GM21390 (cell line): Measurements from ENCODE around the gene AFP.
A peak's percentile ranks its signal among the peaks of the same experiment; 100 is the strongest.

ENCODE experiments used
- ATAC-seq: cut with Tn5 transposase; IDR thresholded peaks from one replicate; pipeline ENCODE4 v1.9.1; 2021; ENCODE audit not compliant: unreplicated experiment

The AFP gene

DNA sequence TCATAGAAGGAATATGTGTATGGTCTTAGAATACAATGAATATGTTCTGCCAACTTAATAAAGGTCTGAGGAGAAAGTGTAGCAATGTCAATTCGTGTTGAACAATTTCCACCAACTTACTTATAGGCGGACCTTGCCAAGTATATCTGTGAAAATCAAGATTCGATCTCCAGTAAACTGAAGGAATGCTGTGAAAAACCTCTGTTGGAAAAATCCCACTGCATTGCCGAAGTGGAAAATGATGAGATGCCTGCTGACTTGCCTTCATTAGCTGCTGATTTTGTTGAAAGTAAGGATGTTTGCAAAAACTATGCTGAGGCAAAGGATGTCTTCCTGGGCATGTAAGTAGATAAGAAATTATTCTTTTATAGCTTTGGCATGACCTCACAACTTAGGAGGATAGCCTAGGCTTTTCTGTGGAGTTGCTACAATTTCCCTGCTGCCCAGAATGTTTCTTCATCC, 22.7 kb upstream of the AFP start:
- ATAC-seq, result no peak

DNA sequence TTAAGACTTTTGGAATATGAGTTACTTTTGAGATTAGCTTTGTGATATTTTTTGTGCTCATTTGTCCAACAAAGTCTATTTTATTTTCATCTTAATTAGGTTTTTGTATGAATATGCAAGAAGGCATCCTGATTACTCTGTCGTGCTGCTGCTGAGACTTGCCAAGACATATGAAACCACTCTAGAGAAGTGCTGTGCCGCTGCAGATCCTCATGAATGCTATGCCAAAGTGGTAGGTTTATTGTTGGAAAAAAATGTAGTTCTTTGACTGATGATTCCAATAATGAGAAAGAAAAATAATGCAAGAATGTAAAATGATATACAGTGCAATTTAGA, 21.1 kb upstream of the AFP start:
- no peak for ATAC-seq

DNA sequence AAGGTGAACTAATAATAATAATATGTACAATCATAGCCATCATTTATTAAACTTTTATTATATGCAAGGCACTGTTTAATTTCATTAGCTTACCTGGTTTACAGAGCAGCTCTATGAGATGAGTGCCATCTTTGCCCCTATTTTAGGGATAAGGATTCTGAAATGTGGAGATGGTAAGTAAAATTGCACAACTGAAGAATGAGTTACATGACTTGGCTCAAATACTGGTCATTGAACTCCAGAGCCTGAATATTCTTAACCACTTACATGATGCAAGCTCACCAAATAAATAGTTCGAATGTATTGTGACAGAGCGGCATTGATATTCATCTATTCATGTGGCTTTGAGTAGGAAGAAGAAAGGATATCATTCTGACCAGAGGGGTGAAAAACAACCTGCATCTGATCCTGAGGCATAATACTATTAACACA, 20.2 kb upstream of the AFP start:
- no peak for ATAC-seq

DNA sequence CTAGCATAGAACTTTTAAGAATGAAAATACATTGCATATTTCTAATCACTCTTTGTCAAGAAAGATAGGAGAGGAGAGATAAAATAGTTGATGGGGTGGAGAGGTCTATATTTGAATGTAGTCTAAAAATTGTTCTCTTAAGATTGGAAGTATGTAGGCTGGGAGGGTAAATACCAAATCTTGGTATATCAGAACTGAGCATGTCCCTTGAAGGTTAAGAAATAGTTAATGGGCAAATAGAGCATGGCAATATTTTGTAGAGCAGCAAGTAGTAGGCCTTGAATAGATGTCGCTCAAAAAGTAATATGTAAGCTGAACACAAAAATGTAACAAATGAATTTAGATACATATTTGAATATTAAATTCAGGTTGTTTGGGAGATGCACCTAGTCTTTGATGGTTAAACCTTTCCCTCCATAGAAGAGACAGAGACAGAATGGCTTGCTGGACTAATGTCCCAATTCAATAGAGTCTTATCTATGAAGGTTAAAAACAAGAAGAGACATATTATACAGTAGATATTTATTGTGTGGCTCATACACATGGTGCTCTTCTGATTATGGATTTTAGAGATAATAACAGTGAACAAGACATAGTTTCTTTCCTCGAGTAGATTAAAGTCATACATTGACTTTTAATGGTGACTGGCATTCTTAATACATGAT, 19.5 kb upstream of the AFP start:
- no peak for ATAC-seq

DNA sequence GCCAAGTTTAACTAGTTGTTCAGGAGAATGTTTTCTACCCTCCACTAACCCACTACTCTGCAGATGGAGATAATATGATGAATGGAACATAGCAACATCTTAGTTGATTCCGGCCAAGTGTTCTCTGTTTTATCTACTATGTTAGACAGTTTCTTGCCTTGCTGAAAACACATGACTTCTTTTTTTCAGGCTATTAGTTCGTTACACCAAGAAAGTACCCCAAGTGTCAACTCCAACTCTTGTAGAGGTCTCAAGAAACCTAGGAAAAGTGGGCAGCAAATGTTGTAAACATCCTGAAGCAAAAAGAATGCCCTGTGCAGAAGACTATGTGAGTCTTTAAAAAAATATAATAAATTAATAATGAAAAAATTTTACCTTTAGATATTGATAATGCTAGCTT, 18.7 kb upstream of the AFP start:
- ATAC-seq, result no peak

DNA sequence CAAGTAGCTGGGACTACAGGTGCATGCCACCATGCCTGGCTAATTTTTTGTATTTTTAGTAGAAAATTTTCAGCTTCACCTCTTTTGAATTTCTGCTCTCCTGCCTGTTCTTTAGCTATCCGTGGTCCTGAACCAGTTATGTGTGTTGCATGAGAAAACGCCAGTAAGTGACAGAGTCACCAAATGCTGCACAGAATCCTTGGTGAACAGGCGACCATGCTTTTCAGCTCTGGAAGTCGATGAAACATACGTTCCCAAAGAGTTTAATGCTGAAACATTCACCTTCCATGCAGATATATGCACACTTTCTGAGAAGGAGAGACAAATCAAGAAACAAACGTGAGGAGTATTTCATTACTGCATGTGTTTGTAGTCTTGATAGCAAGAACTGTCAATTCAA, 18.0 kb upstream of the AFP start:
- no peak for ATAC-seq

DNA sequence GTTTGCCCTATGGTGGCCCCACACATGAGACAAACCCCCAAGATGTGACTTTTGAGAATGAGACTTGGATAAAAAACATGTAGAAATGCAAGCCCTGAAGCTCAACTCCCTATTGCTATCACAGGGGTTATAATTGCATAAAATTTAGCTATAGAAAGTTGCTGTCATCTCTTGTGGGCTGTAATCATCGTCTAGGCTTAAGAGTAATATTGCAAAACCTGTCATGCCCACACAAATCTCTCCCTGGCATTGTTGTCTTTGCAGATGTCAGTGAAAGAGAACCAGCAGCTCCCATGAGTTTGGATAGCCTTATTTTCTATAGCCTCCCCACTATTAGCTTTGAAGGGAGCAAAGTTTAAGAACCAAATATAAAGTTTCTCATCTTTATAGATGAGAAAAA, 17.3 kb upstream of the AFP start:
- ATAC-seq, result no peak

DNA sequence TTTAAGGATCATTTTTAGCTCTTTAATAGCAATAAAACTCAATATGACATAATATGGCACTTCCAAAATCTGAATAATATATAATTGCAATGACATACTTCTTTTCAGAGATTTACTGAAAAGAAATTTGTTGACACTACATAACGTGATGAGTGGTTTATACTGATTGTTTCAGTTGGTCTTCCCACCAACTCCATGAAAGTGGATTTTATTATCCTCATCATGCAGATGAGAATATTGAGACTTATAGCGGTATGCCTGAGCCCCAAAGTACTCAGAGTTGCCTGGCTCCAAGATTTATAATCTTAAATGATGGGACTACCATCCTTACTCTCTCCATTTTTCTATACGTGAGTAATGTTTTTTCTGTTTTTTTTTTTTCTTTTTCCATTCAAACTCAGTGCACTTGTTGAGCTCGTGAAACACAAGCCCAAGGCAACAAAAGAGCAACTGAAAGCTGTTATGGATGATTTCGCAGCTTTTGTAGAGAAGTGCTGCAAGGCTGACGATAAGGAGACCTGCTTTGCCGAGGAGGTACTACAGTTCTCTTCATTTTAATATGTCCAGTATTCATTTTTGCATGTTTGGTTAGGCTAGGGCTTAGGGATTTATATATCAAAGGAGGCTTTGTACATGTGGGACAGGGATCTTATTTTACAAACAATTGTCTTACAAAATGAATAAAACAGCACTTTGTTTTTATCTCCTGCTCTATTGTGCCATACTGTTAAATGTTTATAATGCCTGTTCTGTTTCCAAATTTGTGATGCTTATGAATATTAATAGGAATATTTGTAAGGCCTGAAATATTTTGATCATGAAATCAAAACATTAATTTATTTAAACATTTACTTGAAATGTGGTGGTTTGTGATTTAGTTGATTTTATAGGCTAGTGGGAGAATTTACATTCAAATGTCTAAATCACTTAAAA, 16.6 kb upstream of the AFP start:
- no peak for ATAC-seq

DNA sequence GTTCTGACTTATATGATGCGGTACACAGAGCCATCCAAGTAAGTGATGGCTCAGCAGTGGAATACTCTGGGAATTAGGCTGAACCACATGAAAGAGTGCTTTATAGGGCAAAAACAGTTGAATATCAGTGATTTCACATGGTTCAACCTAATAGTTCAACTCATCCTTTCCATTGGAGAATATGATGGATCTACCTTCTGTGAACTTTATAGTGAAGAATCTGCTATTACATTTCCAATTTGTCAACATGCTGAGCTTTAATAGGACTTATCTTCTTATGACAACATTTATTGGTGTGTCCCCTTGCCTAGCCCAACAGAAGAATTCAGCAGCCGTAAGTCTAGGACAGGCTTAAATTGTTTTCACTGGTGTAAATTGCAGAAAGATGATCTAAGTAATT, 15.4 kb upstream of the AFP start:
- no peak for ATAC-seq

DNA sequence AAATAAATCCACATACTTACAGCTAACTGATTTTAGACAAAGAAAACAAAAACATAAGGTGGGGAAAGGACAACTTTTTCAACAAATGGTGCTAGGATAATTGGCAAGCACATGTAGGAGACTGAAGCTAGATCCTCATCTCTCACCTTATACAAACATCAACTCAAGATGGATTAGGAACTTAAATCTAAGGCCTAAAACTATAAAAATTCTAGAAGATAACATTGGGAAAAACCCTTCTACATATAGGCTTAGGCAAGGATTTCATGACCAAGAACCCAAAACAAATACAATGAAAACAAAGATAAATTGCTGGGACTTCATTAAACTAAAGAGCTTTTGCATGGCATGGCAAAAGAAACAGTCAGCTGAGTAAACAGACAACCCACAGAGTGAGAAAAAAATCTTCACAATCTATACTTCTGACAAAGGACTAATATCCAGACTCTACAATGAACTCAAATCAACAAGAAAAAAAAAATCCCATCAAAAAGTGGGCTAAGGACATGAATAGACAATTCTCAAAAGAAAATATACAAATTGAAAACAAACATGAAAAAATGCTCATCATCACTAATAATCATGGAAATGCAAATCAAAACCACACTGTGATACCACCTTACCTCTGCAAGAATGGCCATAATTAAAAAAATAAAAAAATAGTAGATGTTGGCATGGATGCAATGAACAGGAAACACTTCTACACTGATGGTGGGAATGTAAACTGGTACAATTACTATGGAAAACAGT, 14.1 kb upstream of the AFP start:
- no peak for ATAC-seq

DNA sequence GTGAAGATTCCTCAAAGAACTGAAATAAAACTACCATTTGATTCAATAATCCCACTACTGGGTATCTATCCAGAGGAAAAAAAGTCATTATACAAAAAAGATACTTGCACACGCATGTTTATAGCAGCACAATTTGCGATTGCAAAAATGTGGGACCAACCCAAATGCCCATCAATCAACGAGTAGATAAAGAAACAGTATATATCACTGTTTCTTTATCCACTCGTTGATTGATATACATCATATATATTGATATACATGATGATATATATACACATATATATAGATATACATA, 13.6 kb upstream of the AFP start:
- no peak for ATAC-seq

DNA sequence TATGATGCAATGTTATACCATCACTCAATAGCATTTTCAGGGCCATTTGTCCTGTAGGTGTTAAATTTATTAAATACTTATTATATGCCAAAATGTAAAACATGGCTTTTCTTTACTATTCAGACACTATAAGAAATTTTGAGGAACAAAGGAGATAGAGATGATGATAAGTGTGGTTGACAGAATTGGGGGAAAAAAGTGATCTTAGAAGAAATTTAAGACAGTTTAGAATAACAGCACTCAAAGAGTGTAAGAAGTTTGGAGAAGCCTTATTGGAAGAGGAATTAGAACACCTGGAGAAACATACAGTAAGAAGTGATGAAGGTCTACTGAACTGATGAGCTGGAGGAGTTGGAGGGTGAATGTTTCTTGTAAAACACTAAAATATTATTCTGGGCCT, 12.8 kb upstream of the AFP start:
- no peak for ATAC-seq

DNA sequence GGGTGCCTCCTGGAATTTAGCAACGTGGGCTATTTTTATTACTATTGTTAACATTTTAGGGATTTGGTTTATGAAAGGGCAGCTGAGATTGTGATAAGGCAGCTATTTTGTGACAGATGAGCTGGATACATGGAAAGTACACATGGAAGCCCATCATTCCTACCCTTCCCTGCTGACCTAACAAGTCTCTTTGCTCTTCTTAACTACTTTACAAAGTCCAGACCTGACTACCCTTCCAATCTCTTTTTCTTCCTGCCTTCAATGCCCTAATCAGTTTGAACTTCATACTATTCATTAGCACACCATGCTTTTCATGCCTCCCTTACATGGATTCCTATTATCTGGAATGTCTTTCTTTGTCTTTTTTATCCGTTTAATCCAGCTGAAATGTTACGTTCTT, 9.4 kb upstream of the AFP start:
- no peak for ATAC-seq

DNA sequence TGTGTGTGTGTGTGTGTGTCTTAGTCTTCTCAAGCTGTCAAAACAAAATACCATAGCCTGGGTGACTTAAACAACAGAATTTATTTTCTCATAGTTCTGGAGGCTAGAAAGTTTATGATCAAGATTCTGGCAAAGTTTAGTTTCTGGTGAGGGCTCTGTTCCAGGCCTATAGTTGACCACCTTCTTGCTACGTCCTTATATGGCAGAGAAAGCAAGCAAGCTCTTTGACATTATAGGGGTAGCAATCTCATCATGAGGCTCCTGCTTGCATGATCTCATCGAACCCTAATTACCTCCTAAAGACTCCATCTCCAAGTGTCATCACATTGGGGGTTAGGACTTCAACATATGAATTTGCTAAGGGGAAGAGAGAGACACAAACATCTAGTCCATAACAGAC, 6.9 kb upstream of the AFP start:
- no peak for ATAC-seq

DNA sequence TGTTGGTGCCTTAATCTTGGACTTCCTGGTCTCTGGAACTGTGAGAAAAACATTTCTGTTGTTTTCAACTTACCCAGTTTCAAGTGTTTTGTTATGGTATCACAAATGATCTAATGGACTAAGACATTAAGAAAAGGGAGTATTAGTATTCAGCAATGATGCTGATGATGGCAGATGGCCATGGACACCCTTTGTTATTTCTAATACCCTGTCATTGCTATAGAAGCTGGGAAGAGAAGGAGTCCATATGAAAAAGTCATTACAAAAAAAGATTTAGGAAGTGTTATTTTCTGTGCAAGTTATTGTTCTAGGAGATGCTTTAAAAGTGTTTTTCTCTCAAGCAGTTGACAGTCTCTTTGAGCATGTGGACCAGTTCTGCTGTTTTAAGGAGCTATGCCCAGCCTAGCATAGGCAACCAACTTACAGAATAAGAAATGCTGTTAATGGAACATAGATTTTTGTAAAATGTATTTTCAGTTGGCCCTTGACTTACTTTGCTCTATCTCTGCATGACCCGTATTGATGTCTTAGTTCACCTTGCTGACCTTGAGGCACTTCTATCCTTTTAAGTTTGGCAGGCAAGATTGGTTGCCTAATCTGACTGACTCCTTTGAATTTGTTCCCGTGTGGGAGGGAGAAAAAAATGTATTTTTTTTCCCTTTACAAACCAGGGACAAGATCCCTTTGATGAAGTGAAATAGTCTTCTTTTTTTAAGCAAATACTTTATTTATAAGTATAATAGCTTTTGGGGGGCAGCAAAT, 6.0 kb upstream of the AFP start:
- ATAC-seq, result no peak

DNA sequence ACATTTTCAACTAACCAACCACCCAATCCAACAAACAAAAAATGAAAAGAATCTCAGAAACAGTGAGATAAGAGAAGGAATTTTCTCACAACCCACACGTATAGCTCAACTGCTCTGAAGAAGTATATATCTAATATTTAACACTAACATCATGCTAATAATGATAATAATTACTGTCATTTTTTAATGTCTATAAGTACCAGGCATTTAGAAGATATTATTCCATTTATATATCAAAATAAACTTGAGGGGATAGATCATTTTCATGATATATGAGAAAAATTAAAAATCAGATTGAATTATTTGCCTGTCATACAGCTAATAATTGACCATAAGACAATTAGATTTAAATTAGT, 4.2 kb upstream of the AFP start:
- ATAC-seq, result no peak

DNA sequence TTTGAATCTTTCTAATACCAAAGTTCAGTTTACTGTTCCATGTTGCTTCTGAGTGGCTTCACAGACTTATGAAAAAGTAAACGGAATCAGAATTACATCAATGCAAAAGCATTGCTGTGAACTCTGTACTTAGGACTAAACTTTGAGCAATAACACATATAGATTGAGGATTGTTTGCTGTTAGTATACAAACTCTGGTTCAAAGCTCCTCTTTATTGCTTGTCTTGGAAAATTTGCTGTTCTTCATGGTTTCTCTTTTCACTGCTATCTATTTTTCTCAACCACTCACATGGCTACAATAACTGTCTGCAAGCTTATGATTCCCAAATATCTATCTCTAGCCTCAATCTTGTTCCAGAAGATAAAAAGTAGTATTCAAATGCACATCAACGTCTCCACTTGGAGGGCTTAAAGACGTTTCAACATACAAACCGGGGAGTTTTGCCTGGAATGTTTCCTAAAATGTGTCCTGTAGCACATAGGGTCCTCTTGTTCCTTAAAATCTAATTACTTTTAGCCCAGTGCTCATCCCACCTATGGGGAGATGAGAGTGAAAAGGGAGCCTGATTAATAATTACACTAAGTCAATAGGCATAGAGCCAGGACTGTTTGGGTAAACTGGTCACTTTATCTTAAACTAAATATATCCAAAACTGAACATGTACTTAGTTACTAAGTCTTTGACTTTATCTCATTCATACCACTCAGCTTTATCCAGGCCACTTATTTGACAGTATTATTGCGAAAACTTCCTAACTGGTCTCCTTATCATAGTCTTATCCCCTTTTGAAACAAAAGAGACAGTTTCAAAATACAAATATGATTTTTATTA, 3.6 kb upstream of the AFP start:
- ATAC-seq, result no peak

DNA sequence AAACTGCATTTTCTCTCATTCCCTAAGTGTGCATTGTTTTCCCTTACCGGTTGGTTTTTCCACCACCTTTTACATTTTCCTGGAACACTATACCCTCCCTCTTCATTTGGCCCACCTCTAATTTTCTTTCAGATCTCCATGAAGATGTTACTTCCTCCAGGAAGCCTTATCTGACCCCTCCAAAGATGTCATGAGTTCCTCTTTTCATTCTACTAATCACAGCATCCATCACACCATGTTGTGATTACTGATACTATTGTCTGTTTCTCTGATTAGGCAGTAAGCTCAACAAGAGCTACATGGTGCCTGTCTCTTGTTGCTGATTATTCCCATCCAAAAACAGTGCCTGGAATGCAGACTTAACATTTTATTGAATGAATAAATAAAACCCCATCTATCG, 2.9 kb upstream of the AFP start:
- ATAC-seq, result no peak

DNA sequence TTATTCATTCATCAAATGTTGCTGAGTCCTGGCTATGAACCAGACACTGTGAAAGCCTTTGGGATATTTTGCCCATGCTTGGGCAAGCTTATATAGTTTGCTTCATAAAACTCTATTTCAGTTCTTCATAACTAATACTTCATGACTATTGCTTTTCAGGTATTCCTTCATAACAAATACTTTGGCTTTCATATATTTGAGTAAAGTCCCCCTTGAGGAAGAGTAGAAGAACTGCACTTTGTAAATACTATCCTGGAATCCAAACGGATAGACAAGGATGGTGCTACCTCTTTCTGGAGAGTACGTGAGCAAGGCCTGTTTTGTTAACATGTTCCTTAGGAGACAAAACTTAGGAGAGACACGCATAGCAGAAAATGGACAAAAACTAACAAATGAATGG, 1.7 kb upstream of the AFP start:
- ATAC-seq, result peak; percentile 76

DNA sequence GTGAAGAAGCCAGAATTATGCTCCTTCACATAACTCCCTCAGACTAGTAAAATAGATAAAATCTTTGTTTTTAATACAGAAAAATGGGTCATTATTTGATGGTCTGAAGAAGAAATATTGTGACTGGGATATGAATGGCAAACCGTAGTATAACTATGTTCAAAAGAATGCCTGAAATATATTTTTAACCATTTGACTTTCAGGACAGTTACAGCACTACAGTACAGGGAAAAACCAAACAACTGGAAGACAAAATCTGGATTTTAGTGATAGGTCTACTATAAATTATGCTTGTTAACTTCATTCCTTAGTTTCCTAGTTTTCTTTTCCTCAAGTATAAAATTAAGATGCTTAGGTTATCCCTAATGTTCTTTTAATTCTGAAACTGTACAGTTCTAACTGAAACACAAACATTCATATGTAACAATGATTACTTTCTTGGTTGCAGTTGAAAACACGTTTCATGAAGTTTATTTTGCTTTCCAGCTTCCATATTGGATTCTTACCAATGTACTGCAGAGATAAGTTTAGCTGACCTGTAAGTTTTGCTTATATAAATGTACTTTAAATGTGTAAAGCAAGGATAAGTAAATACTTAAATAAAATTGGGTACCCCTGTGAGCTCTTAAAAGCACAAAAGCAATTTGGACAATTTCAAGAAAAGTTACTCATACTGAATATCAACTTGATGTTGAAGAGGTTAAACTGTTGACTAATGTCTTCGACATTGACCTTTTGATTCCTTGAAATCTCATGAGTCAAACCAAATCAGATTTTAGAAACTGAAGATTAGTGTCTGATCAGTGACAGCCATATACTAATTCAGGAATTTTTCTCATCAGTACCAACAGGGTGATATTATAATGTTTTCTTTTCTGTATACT, 895 bp downstream of the AFP start:
- ATAC-seq, result no peak
